ENCODE measurements around the gene CORO1C. TPM values are rescaled to one million over a fixed set of nuclear protein-coding genes. Genes with fewer than 3 reads are reported as not detected.

The CORO1C gene
- total and polyA plus RNA-seq, 9 of the 15 experiments (the other 6 are each of a cell fraction or from before 2014, with no cell fraction given) = 55.2 to 280 (median 150) TPM

DNA sequence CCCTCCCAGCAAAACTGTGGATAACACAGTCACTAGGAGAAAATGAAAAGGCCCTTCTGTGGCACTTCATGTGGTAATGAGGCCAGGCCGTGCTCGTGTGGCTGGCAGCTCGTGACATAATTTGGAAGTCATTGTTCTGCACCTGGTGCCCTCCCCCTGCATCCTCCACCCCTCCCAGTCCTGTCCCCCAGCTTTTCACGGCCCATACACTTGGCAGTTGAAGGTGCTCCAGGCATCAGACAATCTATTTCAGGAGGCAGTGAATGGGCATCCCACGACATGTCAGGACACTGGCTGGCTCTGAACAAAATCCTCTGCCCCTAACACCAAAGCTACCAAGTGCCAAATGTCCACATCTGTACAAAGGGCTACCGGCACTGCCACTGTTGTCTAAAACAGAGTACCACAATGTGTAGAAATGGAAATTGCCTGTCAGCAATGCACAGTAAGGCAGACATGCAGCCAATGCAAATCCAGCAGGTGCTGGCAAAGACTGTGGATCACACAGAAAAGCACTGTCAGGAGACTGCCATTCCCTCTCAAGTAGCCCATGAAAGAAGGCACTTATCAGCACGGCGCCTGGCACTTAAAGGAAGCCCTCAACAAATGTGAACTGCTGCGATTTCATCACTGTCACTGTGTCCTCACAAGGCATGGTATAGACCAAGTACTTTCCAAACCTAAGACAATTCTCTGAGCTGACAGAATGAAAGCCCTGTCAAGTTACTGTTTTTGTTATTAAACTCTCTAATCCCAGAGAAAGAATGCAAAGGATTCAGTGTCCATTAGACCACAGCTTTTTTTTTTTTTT lies 39.1 kb downstream of the CORO1C start (continued):
- no peak for TF ChIP-seq KAT7 (CRISPR knock-in tag; IDR thresholded peaks at IDR 0.05; ENCODE audit: borderline replicate concordance)
- TF ChIP-seq, protein P1, sequence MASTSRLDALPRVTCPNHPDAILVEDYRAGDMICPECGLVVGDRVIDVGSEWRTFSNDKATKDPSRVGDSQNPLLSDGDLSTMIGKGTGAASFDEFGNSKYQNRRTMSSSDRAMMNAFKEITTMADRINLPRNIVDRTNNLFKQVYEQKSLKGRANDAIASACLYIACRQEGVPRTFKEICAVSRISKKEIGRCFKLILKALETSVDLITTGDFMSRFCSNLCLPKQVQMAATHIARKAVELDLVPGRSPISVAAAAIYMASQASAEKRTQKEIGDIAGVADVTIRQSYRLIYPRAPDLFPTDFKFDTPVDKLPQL (IDR thresholded peaks at IDR 0.05; ENCODE audit: extremely low read depth, insufficient read length) = no peak
- TF ChIP-seq MTA3 (IDR thresholded peaks at IDR 0.05; ENCODE audit: borderline replicate concordance) = no peak
- TF ChIP-seq ZNF696 (CRISPR knock-in tag; conservative IDR thresholded peaks at IDR 0.05) = no peak
- no peak for TF ChIP-seq CTCFL (IDR thresholded peaks at IDR 0.05; ENCODE audit: borderline replicate concordance, insufficient read depth, low read depth, low read length, poor library complexity, severe bottlenecking)
- TF ChIP-seq ZNF507 (tag; conservative IDR thresholded peaks at IDR 0.05) = peak; percentile 29; the same call in 1 of the 2 replicates
- TF ChIP-seq MCM3 (IDR thresholded peaks at IDR 0.05) = no peak
- no peak for TF ChIP-seq NR2C2 (CRISPR knock-in tag; IDR thresholded peaks at IDR 0.05)
- peak; percentile 42; the same call in 1 of the 2 replicates for TF ChIP-seq NR2C2 (tag; IDR thresholded peaks at IDR 0.05)
- no peak for TF ChIP-seq CCAR2 (IDR thresholded peaks at IDR 0.05; ENCODE audit: low read depth, low read length)
- TF ChIP-seq ZBTB17 (CRISPR knock-in tag; IDR thresholded peaks at IDR 0.05) = peak; percentile 19; the same call in 1 of the 2 replicates
- TF ChIP-seq ETV5 (CRISPR knock-in tag; IDR thresholded peaks at IDR 0.05; ENCODE audit: low read depth) = no peak
- TF ChIP-seq MBD2 (IDR thresholded peaks at IDR 0.05; ENCODE audit: borderline replicate concordance, low read depth) = no peak
- no peak for TF ChIP-seq ZNF76 (CRISPR knock-in tag; IDR thresholded peaks at IDR 0.05; ENCODE audit: borderline replicate concordance)
- TF ChIP-seq, protein P2, sequence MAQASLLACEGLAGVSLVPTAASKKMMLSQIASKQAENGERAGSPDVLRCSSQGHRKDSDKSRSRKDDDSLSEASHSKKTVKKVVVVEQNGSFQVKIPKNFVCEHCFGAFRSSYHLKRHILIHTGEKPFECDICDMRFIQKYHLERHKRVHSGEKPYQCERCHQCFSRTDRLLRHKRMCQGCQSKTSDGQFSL (CRISPR knock-in tag; IDR thresholded peaks at IDR 0.05) = no peak
- TF ChIP-seq, protein P2 (tag; IDR thresholded peaks at IDR 0.05) = peak in 1 of 2 experiments; percentile 50; a peak in 2 of 4 replicates
- TF ChIP-seq MLX (CRISPR knock-in tag; conservative IDR thresholded peaks at IDR 0.05) = no peak
- TF ChIP-seq MAFF (IDR thresholded peaks at IDR 0.05; ENCODE audit: low read length) = no peak
- no peak for TF ChIP-seq SAFB (IDR thresholded peaks at IDR 0.05; ENCODE audit: borderline replicate concordance, low read depth, low read length)
- TF ChIP-seq MAFG (tag; conservative IDR thresholded peaks at IDR 0.05) = no peak
- TF ChIP-seq ZNF75A (CRISPR knock-in tag; IDR thresholded peaks at IDR 0.05) = no peak
- TF ChIP-seq PRPF4 (IDR thresholded peaks at IDR 0.05; ENCODE audit: insufficient read depth, low read depth, low read length, poor library complexity, severe bottlenecking) = no peak
- TF ChIP-seq HDAC3 (IDR thresholded peaks at IDR 0.05; ENCODE audit: borderline replicate concordance, partially characterized antibody) = no peak
- TF ChIP-seq PTTG1 (tag; IDR thresholded peaks at IDR 0.05; ENCODE audit: low read depth) = 0 out of 2 replicates have a peak, but pooled peaks have one; percentile 21
